Stimulated activated CD8-positive, alpha-beta memory T cell treated with anti-CD3 and anti-CD28 coated beads, Interleukin-15, amount 100 ng/mL, for 1 hour (primary cell): ENCODE data around the gene MLXIPL.

ENCODE experiments used
- DNase-seq: peaks from one replicate; pipeline ENCODE4 v3.0.0-alpha.2; 2020; ENCODE audit warnings: low read depth

Gene MLXIPL

DNA sequence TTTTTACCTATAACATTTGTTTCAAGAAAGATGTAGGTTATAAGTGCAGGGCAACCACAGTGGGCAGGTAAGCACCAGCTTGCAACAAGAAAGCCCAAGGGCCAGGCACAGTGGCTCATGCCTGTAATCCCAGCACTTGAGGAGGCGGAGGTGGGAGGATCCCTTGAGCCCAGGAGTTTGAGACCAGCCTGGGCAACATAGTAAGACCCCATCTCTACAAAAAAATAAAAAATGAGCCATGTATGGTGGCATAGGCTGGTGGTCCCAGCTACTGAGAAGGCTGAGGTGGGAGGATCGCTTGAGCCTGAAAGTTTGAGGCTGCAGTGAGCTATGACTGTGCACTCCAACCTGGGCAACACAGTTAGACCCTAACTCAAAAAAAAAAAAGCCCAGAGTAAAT, 79.6 kb downstream of the MLXIPL start:
- DNase-seq, result no peak
